ENCODE measurements around the gene MS4A6A.
A peak's percentile ranks its signal among the peaks of the same experiment; 100 is the strongest.
"Not testable (repeated sequence)": the region's sequence is repeated elsewhere in the genome, so short reads cannot be mapped to it uniquely, and the experiment has no call there.

Gene MS4A6A

GRCh38 chr11:60164550-60165075 is 18.3 kb downstream of the MS4A6A start:
- H3K9me3 Mint-ChIP-seq (ENCODE audit: low read depth), result no peaks in the 10 kb centered on the region
- H3K27me3 Mint-ChIP-seq, result peaks cover 8% of the 10 kb centered on the region
- no peak overlapping the region for H3K4me3 Mint-ChIP-seq
- H3K4me1 Mint-ChIP-seq (ENCODE audit: low read depth), result peaks cover 3% of the 10 kb centered on the region
- no peaks in the 10 kb centered on the region for H3K36me3 Mint-ChIP-seq
- peak overlapping the region; percentile 61 for H3K27ac Mint-ChIP-seq

GRCh38 chr11:60161766-60162165 is 21.1 kb downstream of the MS4A6A start:
- Mint-ChIP-seq H3K4me3 (no peak overlapping the region), H3K9me3 (ENCODE audit: low read depth) (no peaks in the 10 kb centered on the region), H3K27ac (no peak overlapping the region), H3K27me3 (peaks cover 11% of the 10 kb centered on the region), H3K36me3 (no peaks in the 10 kb centered on the region), H3K4me1 (ENCODE audit: low read depth) (peaks cover 3% of the 10 kb centered on the region)

- H3K27me3 Mint-ChIP-seq, result peaks cover 13% of the 10 kb centered on the region
- no peaks in the 10 kb centered on the region for H3K9me3 Mint-ChIP-seq (ENCODE audit: low read depth)
- H3K4me1 Mint-ChIP-seq (ENCODE audit: low read depth), result peaks cover 5% of the 10 kb centered on the region
- no peak overlapping the region for H3K27ac Mint-ChIP-seq
- H3K36me3 Mint-ChIP-seq, result peaks cover 2% of the 10 kb centered on the region
- no peak overlapping the region for H3K4me3 Mint-ChIP-seq
These were observed 21.8 kb downstream of the MS4A6A start for GRCh38 chr11:60161107-60161506.

- no peaks in the 10 kb centered on the region for H3K9me3 Mint-ChIP-seq (ENCODE audit: low read depth)
- H3K27ac Mint-ChIP-seq, result no peak overlapping the region
- no peak overlapping the region for H3K4me3 Mint-ChIP-seq
- peaks cover 3% of the 10 kb centered on the region for H3K36me3 Mint-ChIP-seq
- H3K27me3 Mint-ChIP-seq, result peaks cover 10% of the 10 kb centered on the region
- H3K4me1 Mint-ChIP-seq (ENCODE audit: low read depth), result peaks cover 3% of the 10 kb centered on the region
These were observed 23.0 kb downstream of the MS4A6A start for GRCh38 chr11:60159868-60160267.

GRCh38 chr11:60159284-60159683 is 23.6 kb downstream of the MS4A6A start:
- H3K4me3 Mint-ChIP-seq, result no peak overlapping the region
- H3K27ac Mint-ChIP-seq, result no peak overlapping the region
- peaks cover 8% of the 10 kb centered on the region for H3K27me3 Mint-ChIP-seq
- no peaks in the 10 kb centered on the region for H3K9me3 Mint-ChIP-seq (ENCODE audit: low read depth)
- H3K36me3 Mint-ChIP-seq, result peaks cover 3% of the 10 kb centered on the region
- H3K4me1 Mint-ChIP-seq (ENCODE audit: low read depth), result peaks cover 3% of the 10 kb centered on the region

- Mint-ChIP-seq H3K27ac (no peak overlapping the region), H3K27me3 (peaks cover 8% of the 10 kb centered on the region), H3K4me1 (ENCODE audit: low read depth) (peaks cover 3% of the 10 kb centered on the region)
These were observed 24.2 kb downstream of the MS4A6A start for GRCh38 chr11:60158636-60159035.

GRCh38 chr11:60155931-60156330 is 27.0 kb downstream of the MS4A6A start:
- Mint-ChIP-seq H3K27ac (no peak overlapping the region), H3K9me3 (ENCODE audit: low read depth) (no peaks in the 10 kb centered on the region), H3K4me1 (ENCODE audit: low read depth) (peaks cover 3% of the 10 kb centered on the region), H3K36me3 (peaks cover 3% of the 10 kb centered on the region), H3K27me3 (peaks cover 11% of the 10 kb centered on the region), H3K4me3 (no peak overlapping the region)

More at GRCh38 chr11:60158636-60159035, 24.2 kb downstream of the MS4A6A start:
- H3K4me3 Mint-ChIP-seq, result no peak overlapping the region
- H3K36me3 Mint-ChIP-seq, result peaks cover 3% of the 10 kb centered on the region
- no peaks in the 10 kb centered on the region for H3K9me3 Mint-ChIP-seq (ENCODE audit: low read depth)

- not testable (repeated sequence) for H3K9me3 Mint-ChIP-seq (ENCODE audit: low read depth); H3K4me3 Mint-ChIP-seq; H3K27ac Mint-ChIP-seq; H3K4me1 Mint-ChIP-seq (ENCODE audit: low read depth); H3K36me3 Mint-ChIP-seq; H3K27me3 Mint-ChIP-seq
These were observed 30.2 kb downstream of the MS4A6A start for GRCh38 chr11:60152727-60153126.

- H3K4me3 Mint-ChIP-seq, result no peak overlapping the region
- H3K27me3 Mint-ChIP-seq, result peaks cover 3% of the 10 kb centered on the region
- no peaks in the 10 kb centered on the region for H3K36me3 Mint-ChIP-seq
- H3K4me1 Mint-ChIP-seq (ENCODE audit: low read depth), result no peaks in the 10 kb centered on the region
- no peak overlapping the region for H3K27ac Mint-ChIP-seq
- H3K9me3 Mint-ChIP-seq (ENCODE audit: low read depth), result no peaks in the 10 kb centered on the region
These were observed 32.6 kb downstream of the MS4A6A start for GRCh38 chr11:60150279-60150678.

GRCh38 chr11:60145677-60146076 is 37.2 kb downstream of the MS4A6A start:
- no peaks in the 10 kb centered on the region for H3K36me3 Mint-ChIP-seq
- H3K4me3 Mint-ChIP-seq, result no peak overlapping the region
- H3K27ac Mint-ChIP-seq, result no peak overlapping the region
- H3K9me3 Mint-ChIP-seq (ENCODE audit: low read depth), result no peaks in the 10 kb centered on the region
- H3K27me3 Mint-ChIP-seq, result no peaks in the 10 kb centered on the region
- H3K4me1 Mint-ChIP-seq (ENCODE audit: low read depth), result no peaks in the 10 kb centered on the region

- H3K27me3 Mint-ChIP-seq, result no peaks in the 10 kb centered on the region
- no peak overlapping the region for H3K4me3 Mint-ChIP-seq
- H3K36me3 Mint-ChIP-seq, result no peaks in the 10 kb centered on the region
- H3K4me1 Mint-ChIP-seq (ENCODE audit: low read depth), result no peaks in the 10 kb centered on the region
- H3K9me3 Mint-ChIP-seq (ENCODE audit: low read depth), result no peaks in the 10 kb centered on the region
- no peak overlapping the region for H3K27ac Mint-ChIP-seq
These were observed 39.1 kb downstream of the MS4A6A start for GRCh38 chr11:60143768-60144167.

- H3K4me1 Mint-ChIP-seq (ENCODE audit: low read depth), result no peaks in the 10 kb centered on the region
- no peak overlapping the region for H3K4me3 Mint-ChIP-seq
- H3K27me3 Mint-ChIP-seq, result peaks cover 11% of the 10 kb centered on the region
- no peak overlapping the region for H3K27ac Mint-ChIP-seq
- H3K9me3 Mint-ChIP-seq (ENCODE audit: low read depth), result peaks cover 12% of the 10 kb centered on the region
- H3K36me3 Mint-ChIP-seq, result no peaks in the 10 kb centered on the region
These were observed 49.0 kb downstream of the MS4A6A start for GRCh38 chr11:60133917-60134316.

GRCh38 chr11:60131912-60132311 is 51.0 kb downstream of the MS4A6A start:
- Mint-ChIP-seq H3K36me3 (no peaks in the 10 kb centered on the region), H3K27ac (no peak overlapping the region), H3K27me3 (peaks cover 11% of the 10 kb centered on the region), H3K9me3 (ENCODE audit: low read depth) (peaks cover 10% of the 10 kb centered on the region), H3K4me3 (no peak overlapping the region), H3K4me1 (ENCODE audit: low read depth) (no peaks in the 10 kb centered on the region)

- Mint-ChIP-seq H3K4me3 (no peak overlapping the region), H3K36me3 (no peaks in the 10 kb centered on the region), H3K27me3 (peaks cover 9% of the 10 kb centered on the region), H3K4me1 (ENCODE audit: low read depth) (no peaks in the 10 kb centered on the region), H3K9me3 (ENCODE audit: low read depth) (peaks cover 4% of the 10 kb centered on the region), H3K27ac (no peak overlapping the region)
These were observed 52.4 kb downstream of the MS4A6A start for GRCh38 chr11:60130496-60130895.

- no peak overlapping the region for H3K27ac Mint-ChIP-seq
- H3K27me3 Mint-ChIP-seq, result peaks cover 9% of the 10 kb centered on the region
- no peaks in the 10 kb centered on the region for H3K36me3 Mint-ChIP-seq
- no peaks in the 10 kb centered on the region for H3K4me1 Mint-ChIP-seq (ENCODE audit: low read depth)
- H3K9me3 Mint-ChIP-seq (ENCODE audit: low read depth), result peaks cover 4% of the 10 kb centered on the region
- H3K4me3 Mint-ChIP-seq, result no peak overlapping the region
These were observed 53.0 kb downstream of the MS4A6A start for GRCh38 chr11:60129853-60130252.

GRCh38 chr11:60128866-60129265 is 54.0 kb downstream of the MS4A6A start:
- H3K9me3 Mint-ChIP-seq (ENCODE audit: low read depth); H3K36me3 Mint-ChIP-seq; H3K27ac Mint-ChIP-seq; H3K27me3 Mint-ChIP-seq; H3K4me1 Mint-ChIP-seq (ENCODE audit: low read depth); H3K4me3 Mint-ChIP-seq: not testable (repeated sequence)
